ENCODE results near the gene PHTF1.
A peak's percentile ranks its signal among the peaks of the same experiment; 100 is the strongest.

PHTF1 gene

DNA sequence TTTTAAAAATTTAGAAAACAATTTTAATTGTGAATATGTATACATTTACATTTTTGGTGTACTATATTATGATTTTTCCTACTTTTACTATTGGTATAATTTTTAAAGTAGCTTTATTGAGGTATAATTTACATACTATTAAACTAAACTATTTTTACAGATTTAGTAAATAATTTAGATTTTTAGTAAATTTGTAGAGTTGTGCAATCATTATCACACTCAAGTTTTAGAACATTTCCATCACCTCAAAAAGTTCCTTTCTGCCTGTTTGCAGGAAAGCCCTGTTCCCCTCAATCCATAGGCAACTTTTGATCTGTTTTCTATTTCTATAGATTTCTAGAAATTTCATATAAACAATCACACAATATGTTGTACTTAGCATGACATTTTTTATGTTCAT is 8.2 kb downstream of the PHTF1 start:
- Histone ChIP-seq H3K27ac (no peak overlapping the region), H3K27me3 (replicated peaks) (no peaks in the 10 kb centered on the region), H3K36me3 (replicated peaks) (peaks cover 7% of the 10 kb centered on the region), H3K4me3 (ENCODE audit: low read depth, low read length) (no peak overlapping the region)
- DNase-seq = no peak
- in situ Hi-C loops (cut with HindIII; ENCODE audit: low pct_ligation_motif_present, low sequenced_read_pairs) = no loop called here
- TF ChIP-seq, protein P1, sequence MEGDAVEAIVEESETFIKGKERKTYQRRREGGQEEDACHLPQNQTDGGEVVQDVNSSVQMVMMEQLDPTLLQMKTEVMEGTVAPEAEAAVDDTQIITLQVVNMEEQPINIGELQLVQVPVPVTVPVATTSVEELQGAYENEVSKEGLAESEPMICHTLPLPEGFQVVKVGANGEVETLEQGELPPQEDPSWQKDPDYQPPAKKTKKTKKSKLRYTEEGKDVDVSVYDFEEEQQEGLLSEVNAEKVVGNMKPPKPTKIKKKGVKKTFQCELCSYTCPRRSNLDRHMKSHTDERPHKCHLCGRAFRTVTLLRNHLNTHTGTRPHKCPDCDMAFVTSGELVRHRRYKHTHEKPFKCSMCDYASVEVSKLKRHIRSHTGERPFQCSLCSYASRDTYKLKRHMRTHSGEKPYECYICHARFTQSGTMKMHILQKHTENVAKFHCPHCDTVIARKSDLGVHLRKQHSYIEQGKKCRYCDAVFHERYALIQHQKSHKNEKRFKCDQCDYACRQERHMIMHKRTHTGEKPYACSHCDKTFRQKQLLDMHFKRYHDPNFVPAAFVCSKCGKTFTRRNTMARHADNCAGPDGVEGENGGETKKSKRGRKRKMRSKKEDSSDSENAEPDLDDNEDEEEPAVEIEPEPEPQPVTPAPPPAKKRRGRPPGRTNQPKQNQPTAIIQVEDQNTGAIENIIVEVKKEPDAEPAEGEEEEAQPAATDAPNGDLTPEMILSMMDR (IDR thresholded peaks at IDR 0.05; ENCODE audit: low read depth, low read length, missing control alignments) = no peak

DNA sequence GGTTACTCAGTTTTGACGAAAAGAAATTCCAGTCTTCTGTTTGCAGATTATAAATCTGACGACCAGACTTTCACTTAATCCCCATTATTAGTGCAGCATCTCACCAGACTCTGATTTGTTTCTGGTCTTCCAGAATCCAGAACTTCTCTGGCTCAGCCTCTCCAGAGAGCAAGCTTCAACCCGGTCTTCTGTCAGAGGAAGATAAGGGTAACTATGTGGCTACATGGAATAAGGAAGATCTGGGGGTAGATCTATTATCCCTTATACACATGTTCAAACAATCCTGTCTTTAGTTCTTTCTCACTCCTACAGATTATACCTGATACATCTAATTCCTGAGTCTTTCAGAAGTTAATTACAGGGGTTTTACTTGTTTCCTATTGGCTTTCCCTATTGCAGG is 9.9 kb downstream of the PHTF1 start:
- Histone ChIP-seq H3K27ac (no peak overlapping the region), H3K36me3 (replicated peaks) (peaks cover 7% of the 10 kb centered on the region), H3K4me3 (ENCODE audit: low read depth, low read length) (no peak overlapping the region), H3K27me3 (replicated peaks) (no peaks in the 10 kb centered on the region)
- in situ Hi-C loops (cut with HindIII; ENCODE audit: low pct_ligation_motif_present, low sequenced_read_pairs) = no loop called here
- no peak for DNase-seq
- TF ChIP-seq, protein P1 (IDR thresholded peaks at IDR 0.05; ENCODE audit: low read depth, low read length, missing control alignments) = no peak

DNA sequence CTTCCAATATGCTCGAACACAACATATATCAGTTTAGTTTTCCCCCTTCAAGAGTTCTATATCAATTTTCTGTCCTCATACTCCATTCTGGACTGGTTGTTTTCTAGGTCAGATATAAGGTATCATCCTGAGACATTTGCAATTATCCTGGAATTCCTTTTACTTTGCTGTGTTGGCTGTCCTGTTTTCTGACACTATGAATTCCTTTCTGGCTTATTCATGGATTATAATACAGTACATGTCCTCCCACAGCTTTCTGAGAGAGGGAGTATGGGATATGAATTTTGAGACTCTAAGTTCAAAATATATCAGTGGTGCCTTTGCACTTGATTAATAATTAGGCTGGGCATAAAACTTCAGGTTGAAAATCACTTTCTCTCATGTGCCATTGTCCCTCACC is 11.9 kb downstream of the PHTF1 start:
- TF ChIP-seq, protein P1 (IDR thresholded peaks at IDR 0.05; ENCODE audit: low read depth, low read length, missing control alignments) = no peak
- DNase-seq = no peak
- Histone ChIP-seq H3K27ac (peak overlapping the region; percentile 19), H3K36me3 (replicated peaks) (peaks cover 3% of the 10 kb centered on the region), H3K27me3 (replicated peaks) (no peaks in the 10 kb centered on the region), H3K4me3 (ENCODE audit: low read depth, low read length) (no peak overlapping the region)
- in situ Hi-C loops (cut with HindIII; ENCODE audit: low pct_ligation_motif_present, low sequenced_read_pairs) = no loop called here

DNA sequence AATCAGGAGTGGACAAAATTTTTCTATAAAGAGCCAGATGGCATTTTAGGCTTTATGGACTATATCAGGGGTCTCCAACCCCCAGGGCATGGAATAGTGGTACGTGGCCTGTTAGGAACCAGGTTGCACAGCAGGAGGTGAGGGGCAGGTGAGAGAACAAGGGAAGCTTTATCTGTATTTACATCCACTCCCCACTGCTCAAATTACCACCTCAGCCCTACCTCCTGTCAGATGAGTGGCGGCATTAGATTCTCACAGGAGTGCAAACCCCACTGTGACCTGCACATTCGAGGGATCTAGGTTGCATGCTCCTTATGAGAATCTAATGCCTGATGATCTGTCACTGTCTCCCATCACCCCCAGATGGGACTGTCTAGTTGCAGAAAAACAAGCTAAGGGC is 13.9 kb downstream of the PHTF1 start:
- TF ChIP-seq, protein P1 (IDR thresholded peaks at IDR 0.05; ENCODE audit: low read depth, low read length, missing control alignments) = no peak
- peaks cover 3% of the 10 kb centered on the region for H3K36me3 ChIP-seq (replicated peaks)
- no peak overlapping the region for H3K27ac ChIP-seq
- in situ Hi-C loops (cut with HindIII; ENCODE audit: low pct_ligation_motif_present, low sequenced_read_pairs) = no loop called here
- no peak overlapping the region for H3K4me3 ChIP-seq (ENCODE audit: low read depth, low read length)
- H3K27me3 ChIP-seq (replicated peaks) = no peaks in the 10 kb centered on the region
- DNase-seq = no peak

DNA sequence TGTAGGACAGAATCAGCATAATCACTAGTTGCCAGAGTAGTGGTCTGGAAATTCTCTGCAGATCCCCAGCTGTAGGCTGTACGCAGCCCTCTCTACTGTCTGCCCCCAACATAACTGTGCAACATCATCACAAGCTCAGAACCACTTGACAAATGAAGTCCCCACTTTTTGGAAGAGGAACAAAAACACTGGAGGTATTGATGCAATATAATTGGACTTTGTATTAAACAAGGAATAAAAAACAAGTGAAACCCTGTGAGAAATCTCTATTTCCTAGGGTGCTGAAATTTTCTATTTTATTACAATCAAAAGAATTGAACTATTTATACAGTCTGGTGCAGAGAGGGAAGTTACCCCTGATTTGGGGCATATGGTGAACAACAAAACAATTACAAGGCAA is 15.2 kb downstream of the PHTF1 start:
- H3K36me3 ChIP-seq (replicated peaks) = peaks cover 3% of the 10 kb centered on the region
- no peaks in the 10 kb centered on the region for H3K27me3 ChIP-seq (replicated peaks)
- TF ChIP-seq, protein P1 (IDR thresholded peaks at IDR 0.05; ENCODE audit: low read depth, low read length, missing control alignments) = no peak
- no peak overlapping the region for H3K4me3 ChIP-seq (ENCODE audit: low read depth, low read length)
- H3K27ac ChIP-seq = no peak overlapping the region
- in situ Hi-C loops (cut with HindIII; ENCODE audit: low pct_ligation_motif_present, low sequenced_read_pairs) = no loop called here
- DNase-seq = no peak

DNA sequence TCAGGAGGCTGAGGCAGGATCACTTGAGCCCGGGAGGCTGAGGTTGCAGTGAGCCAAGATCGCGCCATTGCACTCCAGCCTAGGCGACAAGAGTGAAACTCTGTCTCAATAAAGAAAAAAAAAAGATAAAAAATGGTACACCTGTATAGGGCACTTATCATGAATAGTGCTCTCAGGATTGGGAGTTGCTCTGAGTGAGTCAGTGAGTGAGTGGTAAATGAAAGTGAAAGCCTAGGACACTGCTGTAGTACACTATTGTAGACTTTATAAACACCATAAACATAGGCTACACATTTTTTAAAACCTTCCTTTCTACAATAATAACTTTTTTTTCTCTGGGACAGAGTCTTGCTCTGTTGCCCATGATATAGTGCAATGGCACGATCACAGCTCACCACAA is 16.8 kb downstream of the PHTF1 start:
- no peak for DNase-seq
- H3K27me3 ChIP-seq (replicated peaks) = no peaks in the 10 kb centered on the region
- TF ChIP-seq, protein P1 (IDR thresholded peaks at IDR 0.05; ENCODE audit: low read depth, low read length, missing control alignments) = no peak

More for the DNA sequence above, 16.8 kb downstream of the PHTF1 start:
- H3K27ac ChIP-seq = no peak overlapping the region
- H3K36me3 ChIP-seq (replicated peaks) = peaks cover 8% of the 10 kb centered on the region
- in situ Hi-C loops (cut with HindIII; ENCODE audit: low pct_ligation_motif_present, low sequenced_read_pairs) = no loop called here
- no peak overlapping the region for H3K4me3 ChIP-seq (ENCODE audit: low read depth, low read length)
